Astrocyte (in vitro differentiated cells and primary cell): ENCODE data around the gene MS4A10.

Experiments used
- CTCF ChIP-seq: IDR thresholded peaks from 2 replicates; pipeline ENCODE4 v1.5.1; 2011; ENCODE audit warnings: low read depth, mild to moderate bottlenecking, inconsistent platforms, low read length, moderate library complexity; ENCODE audit not compliant: insufficient read depth
- EZH2 ChIP-seq: IDR thresholded peaks from 2 replicates; pipeline ENCODE4 v1.6.1; 2012; ENCODE audit warnings: mild to moderate bottlenecking, low read length, inconsistent platforms; ENCODE audit not compliant: insufficient read depth

GRCh38 chr11:60816590-60817157, 31.5 kb downstream of the MS4A10 start:
- TF ChIP-seq CTCF: no peak
- no peak for TF ChIP-seq EZH2
